D721Med (cell line): ENCODE results near the gene DEPDC7.
"Not testable (repeated sequence)": the region's sequence is repeated elsewhere in the genome, so short reads cannot be mapped to it uniquely, and the experiment has no call there.

Source experiments
- DNase-seq: peaks from one replicate; pipeline ENCODE4 v3.0.0; 2011; ENCODE audit warnings: low spot score; ENCODE audit not compliant: insufficient read length
- FAIRE-seq: peaks from 2 replicates; lab custom pipeline; 2011; peaks lifted over from hg19 to GRCh38; lab: Jason Lieb, UNC
- TF ChIP-seq, protein P1 (sequence below): IDR thresholded peaks from 2 replicates; pipeline ENCODE4 v1.5.1; 2012; ENCODE audit warnings: mild to moderate bottlenecking, control low read depth; ENCODE audit not compliant: insufficient read depth; ENCODE audit errors: missing control alignments

The DEPDC7 gene

GRCh38 chr11:33015621-33016551 lies at the start of gene DEPDC7:
Gene DEPDC7 (plus strand): TSS chr11:33015878. CDS start chr11:33015956, 78 bp downstream.
- FAIRE-seq (no peak), DNase-seq (peak; percentile 92)
- TF ChIP-seq, protein P1, sequence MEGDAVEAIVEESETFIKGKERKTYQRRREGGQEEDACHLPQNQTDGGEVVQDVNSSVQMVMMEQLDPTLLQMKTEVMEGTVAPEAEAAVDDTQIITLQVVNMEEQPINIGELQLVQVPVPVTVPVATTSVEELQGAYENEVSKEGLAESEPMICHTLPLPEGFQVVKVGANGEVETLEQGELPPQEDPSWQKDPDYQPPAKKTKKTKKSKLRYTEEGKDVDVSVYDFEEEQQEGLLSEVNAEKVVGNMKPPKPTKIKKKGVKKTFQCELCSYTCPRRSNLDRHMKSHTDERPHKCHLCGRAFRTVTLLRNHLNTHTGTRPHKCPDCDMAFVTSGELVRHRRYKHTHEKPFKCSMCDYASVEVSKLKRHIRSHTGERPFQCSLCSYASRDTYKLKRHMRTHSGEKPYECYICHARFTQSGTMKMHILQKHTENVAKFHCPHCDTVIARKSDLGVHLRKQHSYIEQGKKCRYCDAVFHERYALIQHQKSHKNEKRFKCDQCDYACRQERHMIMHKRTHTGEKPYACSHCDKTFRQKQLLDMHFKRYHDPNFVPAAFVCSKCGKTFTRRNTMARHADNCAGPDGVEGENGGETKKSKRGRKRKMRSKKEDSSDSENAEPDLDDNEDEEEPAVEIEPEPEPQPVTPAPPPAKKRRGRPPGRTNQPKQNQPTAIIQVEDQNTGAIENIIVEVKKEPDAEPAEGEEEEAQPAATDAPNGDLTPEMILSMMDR = no peak

DNA sequence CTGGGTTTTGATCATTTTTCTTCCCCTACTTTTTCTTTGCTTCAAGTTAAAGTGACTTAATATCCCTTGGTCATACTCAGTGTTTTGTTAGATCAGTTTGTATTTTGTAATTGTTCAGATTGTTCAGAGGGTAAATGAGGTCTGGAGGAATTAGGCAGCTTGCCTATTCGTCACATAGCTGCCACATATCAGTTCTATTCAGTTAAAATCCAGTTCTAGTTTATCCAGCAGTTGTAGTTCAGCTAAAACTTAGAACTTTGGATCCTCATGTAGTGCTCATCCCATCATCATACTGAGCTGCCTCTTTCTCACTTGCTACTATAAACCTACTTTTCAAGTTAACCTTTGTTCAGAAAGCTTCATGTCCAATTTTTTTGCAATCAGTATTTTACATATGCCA lies 47.1 kb upstream of the DEPDC7 start:
- peak; percentile 38 for FAIRE-seq
- TF ChIP-seq, protein P1 = no peak

DNA sequence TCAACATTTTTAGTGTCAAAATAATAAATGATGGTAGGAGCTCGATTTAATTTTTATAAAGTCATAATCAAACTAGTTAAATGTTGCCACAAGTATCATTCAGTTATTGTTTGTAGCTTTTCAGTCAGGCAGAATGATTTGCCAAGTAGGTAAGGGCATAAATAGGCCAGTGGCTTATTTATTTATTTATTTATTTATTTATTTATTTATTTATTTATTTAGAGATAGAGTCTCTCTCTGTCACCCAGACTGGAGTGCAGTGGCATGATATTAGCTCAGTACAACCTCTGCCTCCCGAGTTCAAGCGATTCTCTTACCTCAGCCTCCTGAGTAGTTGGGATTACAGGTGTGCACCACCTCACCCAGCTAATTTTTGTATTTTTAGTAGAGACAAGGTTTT lies 43.4 kb upstream of the DEPDC7 start:
- not testable (repeated sequence) for DNase-seq, FAIRE-seq

More for the DNA sequence above, 47.1 kb upstream of the DEPDC7 start:
- no peak for DNase-seq

DNA sequence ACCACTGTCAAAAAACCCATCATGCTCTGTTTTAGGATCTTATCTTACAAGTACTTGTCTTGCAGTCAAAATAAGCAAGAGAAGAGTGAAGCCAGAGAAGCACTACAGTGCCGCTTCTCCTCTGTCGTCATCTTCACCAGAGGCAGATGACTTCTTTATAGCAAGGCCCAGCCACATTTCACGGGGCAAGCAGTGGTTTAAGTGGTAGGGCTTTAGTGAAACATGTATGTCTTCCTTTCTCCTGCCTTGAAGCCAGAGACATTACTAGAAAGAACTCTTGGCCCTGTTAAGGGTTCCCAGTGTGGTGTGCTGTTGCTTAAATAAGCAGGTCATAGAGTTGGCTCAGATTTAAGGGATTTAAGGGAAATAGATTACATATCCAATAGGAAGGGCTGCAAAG lies 42.9 kb upstream of the DEPDC7 start:
- FAIRE-seq (no peak), DNase-seq (no peak)
- TF ChIP-seq, protein P1 = no peak

GRCh38 chr11:32982626-32983025 lies 33.1 kb upstream of the DEPDC7 start:
- DNase-seq (no peak), FAIRE-seq (no peak)
- TF ChIP-seq, protein P1 = no peak

- DNase-seq (no peak), FAIRE-seq (no peak)
- TF ChIP-seq, protein P1 = no peak
Observed at GRCh38 chr11:32983506-32983905, 32.2 kb upstream of the DEPDC7 start.

DNA sequence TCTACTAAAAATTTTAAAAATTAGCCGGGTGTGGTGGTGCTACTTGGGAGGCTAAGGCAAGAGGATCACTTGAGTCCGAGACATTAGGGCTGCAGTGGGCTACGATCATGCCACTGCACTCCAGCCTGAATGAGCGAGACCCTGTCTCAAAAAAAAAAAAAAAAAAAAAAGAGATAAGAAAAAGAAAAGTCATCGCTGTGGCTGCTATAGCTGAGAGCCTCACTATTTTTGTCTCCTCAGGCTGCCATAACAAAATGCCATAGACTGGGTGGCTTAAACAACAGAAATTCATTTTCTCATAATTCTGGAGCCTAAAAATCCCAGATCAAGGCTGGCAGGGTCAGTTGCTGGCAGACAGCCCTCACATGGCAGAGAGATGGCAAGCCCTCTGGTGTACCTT lies 30.1 kb upstream of the DEPDC7 start:
- DNase-seq = no peak
- TF ChIP-seq, protein P1 = no peak
- FAIRE-seq = no peak
